Astrocyte of the spinal cord (primary cell): ENCODE data around the gene ZCCHC17.
A peak's percentile ranks its signal among the peaks of the same experiment; 100 is the strongest.

Experiments
- DNase-seq: peaks from one replicate; pipeline ENCODE4 v3.0.0; 2011; ENCODE audit warnings: low read depth, low spot score
- H3K4me3 ChIP-seq: 2 replicates; pipeline ENCODE4 v1.5.1; 2011; ENCODE audit warnings: low read depth, mild to moderate bottlenecking, low read length, moderate library complexity
- in situ Hi-C: cut with HindIII; loops from 2 replicates; pipeline ENCODE4 v1.10.0; 2017; ENCODE audit warnings: low sequenced_read_pairs
- TF ChIP-seq, protein P1 (sequence below): IDR thresholded peaks from 2 replicates; pipeline ENCODE4 v1.5.1; 2012; ENCODE audit warnings: low read depth, mild to moderate bottlenecking, low read length, inconsistent platforms

ZCCHC17 gene

DNA sequence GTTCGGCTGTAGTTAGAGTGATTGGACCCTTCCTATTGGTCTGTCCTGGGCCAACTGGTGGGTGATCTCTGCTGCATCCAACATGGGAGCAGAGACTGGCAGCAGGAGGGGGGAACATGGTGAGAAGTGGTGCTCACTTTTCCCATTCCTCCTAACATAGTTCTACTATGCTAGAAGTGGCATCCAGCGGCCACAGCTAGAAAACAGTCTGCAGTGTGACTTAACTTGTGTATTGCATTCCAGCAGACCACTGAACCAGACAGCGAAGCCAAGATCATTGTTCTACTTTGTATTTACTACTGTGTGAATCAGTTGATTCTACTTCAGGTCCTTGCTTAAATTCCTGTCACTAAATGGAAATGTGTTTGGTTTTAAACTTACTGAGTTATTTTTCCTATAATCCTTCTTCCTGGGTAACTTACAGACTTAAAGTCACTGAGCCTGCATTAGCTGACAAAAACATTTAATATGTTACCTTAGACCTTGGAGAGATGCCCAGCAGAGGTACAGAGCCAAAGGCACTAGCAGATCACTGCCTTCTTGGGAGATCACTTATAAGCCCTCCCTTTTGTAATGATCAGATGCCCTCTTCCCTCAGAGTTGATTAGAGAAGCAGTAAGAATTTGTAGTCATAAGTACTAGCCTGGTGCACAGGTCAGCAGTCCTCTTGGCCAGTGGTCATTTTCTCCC is 67.9 kb downstream of the ZCCHC17 start:
- no peak overlapping the region for H3K4me3 ChIP-seq
- in situ Hi-C loops: no loop called here
- TF ChIP-seq, protein P1, sequence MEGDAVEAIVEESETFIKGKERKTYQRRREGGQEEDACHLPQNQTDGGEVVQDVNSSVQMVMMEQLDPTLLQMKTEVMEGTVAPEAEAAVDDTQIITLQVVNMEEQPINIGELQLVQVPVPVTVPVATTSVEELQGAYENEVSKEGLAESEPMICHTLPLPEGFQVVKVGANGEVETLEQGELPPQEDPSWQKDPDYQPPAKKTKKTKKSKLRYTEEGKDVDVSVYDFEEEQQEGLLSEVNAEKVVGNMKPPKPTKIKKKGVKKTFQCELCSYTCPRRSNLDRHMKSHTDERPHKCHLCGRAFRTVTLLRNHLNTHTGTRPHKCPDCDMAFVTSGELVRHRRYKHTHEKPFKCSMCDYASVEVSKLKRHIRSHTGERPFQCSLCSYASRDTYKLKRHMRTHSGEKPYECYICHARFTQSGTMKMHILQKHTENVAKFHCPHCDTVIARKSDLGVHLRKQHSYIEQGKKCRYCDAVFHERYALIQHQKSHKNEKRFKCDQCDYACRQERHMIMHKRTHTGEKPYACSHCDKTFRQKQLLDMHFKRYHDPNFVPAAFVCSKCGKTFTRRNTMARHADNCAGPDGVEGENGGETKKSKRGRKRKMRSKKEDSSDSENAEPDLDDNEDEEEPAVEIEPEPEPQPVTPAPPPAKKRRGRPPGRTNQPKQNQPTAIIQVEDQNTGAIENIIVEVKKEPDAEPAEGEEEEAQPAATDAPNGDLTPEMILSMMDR: no peak
- DNase-seq: peak; percentile 16

DNA sequence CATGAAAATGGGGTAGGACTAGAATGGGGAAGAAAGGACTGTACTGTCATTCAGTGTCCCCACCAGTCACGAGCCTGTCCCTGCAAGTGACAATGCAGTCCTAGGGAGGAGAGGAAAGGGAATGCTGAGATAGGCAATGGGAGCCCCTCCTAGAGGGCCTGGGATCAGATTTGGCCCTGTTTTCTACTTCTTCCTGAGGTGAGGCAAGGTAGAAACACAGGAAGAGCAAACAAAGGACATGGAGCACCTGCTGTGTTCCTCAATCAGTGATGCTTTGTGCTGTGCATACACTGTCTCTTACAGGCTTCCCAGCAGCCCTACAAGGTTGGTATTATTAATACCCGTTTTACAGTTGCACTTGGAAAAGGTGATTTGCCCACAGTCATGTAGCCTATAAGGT is 70.0 kb downstream of the ZCCHC17 start:
- no peak for DNase-seq
- in situ Hi-C loops: no loop called here
- no peak overlapping the region for H3K4me3 ChIP-seq
- TF ChIP-seq, protein P1: no peak

DNA sequence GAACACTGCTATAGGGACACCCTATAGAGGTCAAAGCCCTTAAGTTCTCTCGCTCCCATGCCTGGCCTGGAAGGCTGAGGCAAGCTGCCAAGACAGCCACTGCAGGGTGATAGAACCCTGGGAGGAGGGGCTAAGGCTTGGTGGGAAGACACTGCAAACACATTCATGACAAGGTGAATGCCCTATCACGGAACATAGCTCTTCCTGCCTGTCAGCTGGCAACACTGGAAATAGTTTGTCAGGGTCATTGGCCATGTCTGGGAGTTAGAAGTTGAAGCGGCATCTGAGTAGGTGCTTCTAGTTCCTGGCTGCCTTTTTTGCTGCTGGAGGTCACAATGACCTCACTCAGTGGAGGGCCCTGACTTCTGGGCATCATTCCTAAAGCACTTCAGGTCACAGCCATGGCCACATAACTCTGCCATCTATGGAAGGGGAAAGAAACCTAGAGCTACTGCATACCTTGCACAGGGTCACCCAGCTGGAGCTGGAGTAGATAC is 71.8 kb downstream of the ZCCHC17 start:
- TF ChIP-seq, protein P1: no peak
- in situ Hi-C loops: no loop called here
- no peak for DNase-seq
- no peak overlapping the region for H3K4me3 ChIP-seq

DNA sequence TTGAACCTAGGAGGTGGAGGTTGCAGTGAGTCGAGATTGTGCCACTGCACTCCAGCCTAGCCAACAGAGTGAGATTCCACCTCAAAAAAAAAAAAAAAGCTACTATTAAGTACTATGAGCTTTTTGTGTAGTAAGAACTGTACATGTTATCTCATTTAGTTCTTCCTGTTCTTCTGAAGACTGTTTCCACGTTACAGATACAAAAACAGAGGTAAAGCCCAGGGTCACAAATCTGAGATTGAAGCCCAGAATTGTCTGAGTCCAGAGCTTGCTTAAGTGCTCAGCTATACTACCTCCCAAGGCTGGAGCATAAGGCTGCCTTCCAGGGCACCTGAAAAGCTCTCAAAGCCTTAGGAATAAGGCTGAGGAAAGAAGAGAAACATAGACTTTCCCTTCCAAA is 73.2 kb downstream of the ZCCHC17 start:
- TF ChIP-seq, protein P1: no peak
- in situ Hi-C loops: no loop called here
- no peak overlapping the region for H3K4me3 ChIP-seq
- no peak for DNase-seq

DNA sequence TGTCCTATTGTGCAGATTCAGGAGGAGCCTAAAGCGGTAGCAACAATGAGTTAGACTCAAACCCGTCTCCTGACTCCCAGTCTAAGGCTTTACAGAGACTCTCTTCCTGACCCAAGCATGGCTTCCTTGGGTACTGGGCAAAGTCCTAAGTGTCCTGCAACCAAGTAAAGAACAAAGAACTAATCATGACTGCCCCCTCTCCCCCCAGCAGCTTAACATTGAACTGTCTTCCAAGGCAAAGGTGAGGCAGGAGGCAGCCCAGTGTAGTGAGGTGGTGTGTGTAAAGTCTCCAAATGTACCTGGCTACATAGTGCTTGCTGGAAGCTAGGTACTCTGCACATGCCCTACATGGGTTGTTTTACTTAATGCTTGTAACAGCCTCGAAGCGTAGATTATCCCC is 73.7 kb downstream of the ZCCHC17 start:
- no peak overlapping the region for H3K4me3 ChIP-seq
- in situ Hi-C loops: no loop called here
- TF ChIP-seq, protein P1: no peak
- no peak for DNase-seq

DNA sequence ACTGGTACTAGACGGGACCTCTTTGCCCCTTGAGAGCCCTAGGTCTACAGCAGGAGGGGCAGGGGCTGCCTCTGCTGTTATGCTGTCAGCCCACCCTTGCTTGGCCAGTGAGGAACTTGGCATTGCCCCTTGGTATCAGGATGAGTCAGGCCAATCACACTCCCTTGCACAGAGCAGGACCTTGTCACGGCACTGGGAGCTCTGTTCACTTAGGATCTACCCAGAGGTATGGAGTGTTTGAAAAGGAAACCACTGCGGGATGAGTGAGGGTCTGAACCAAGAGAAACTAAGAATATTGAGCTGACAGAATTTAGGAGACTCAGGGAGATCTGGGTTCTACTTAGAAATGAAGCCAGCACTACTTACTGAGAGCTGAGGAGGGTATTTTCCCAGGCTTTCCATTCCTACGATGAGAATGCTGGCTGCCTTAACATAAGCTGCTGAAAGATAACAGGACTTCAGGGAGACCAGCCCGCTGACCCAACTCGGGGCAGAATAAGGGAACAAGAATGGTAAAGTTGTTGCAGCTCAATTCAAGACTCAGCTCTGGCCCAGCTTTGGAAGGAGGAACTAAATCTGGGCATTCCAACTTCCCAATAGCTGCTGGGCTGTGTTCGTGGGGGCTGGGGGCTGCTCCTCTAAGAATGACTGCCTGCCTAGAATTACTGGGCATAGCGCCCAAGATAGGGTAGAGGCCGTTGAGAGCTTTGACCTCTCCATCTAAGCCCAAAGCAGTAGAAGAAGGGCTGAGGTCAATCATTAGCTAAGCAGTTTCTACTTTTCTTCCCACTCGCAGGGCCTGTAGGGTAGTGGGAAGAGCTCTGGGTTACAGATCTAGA is 74.5 kb downstream of the ZCCHC17 start:
- TF ChIP-seq, protein P1: no peak
- DNase-seq: no peak
- in situ Hi-C loops: no loop called here
- H3K4me3 ChIP-seq: no peak overlapping the region
